ENCODE results near the gene PXMP4. TPM values are rescaled to one million over a fixed set of nuclear protein-coding genes. Genes with fewer than 3 reads are reported as not detected.

The PXMP4 gene
- total RNA-seq, 1 donor from 2014 or later, result 19.5 TPM

GRCh38 chr20:33684533-33685327 lies 35.4 kb downstream of the PXMP4 start:
- DNase-seq (ENCODE audit: low spot score), result no peak

GRCh38 chr20:33681728-33682353 lies 38.3 kb downstream of the PXMP4 start:
- no peak for DNase-seq (ENCODE audit: low spot score)

- DNase-seq (ENCODE audit: low spot score), result no peak
Measured at GRCh38 chr20:33681288-33681687, 38.8 kb downstream of the PXMP4 start.

GRCh38 chr20:33680686-33681085 lies 39.4 kb downstream of the PXMP4 start:
- DNase-seq (ENCODE audit: low spot score), result no peak

GRCh38 chr20:33679758-33680485 lies 40.2 kb downstream of the PXMP4 start:
- no peak for DNase-seq (ENCODE audit: low spot score)

- DNase-seq (ENCODE audit: low spot score), result no peak
Measured at GRCh38 chr20:33677991-33678702, 42.0 kb downstream of the PXMP4 start.

- DNase-seq (ENCODE audit: low spot score), result no peak
Measured at GRCh38 chr20:33676652-33677645, 43.2 kb downstream of the PXMP4 start.

- DNase-seq (ENCODE audit: low spot score), result no peak
Measured at GRCh38 chr20:33676121-33676520, 44.0 kb downstream of the PXMP4 start.

- DNase-seq (ENCODE audit: low spot score), result no peak
Measured at GRCh38 chr20:33675136-33675959, 44.8 kb downstream of the PXMP4 start.

- DNase-seq (ENCODE audit: low spot score), result no peak
Measured at GRCh38 chr20:33674294-33675135, 45.6 kb downstream of the PXMP4 start, which contains the start of gene NECAB3. Gene NECAB3 (minus strand): TSS chr20:33674428. CDS start chr20:33674352, 76 bp downstream.

- DNase-seq (ENCODE audit: low spot score), result no peak
Measured at GRCh38 chr20:33673410-33674293, 46.5 kb downstream of the PXMP4 start.

- no peak for DNase-seq (ENCODE audit: low spot score)
Measured at GRCh38 chr20:33673114-33673409, 47.0 kb downstream of the PXMP4 start.

GRCh38 chr20:33672426-33673113 lies 47.5 kb downstream of the PXMP4 start:
- no peak for DNase-seq (ENCODE audit: low spot score)

GRCh38 chr20:33671573-33672288 lies 48.4 kb downstream of the PXMP4 start:
- DNase-seq (ENCODE audit: low spot score), result no peak

- no peak for DNase-seq (ENCODE audit: low spot score)
Measured at GRCh38 chr20:33670715-33671499, 49.2 kb downstream of the PXMP4 start.

Data from ureter (tissue), 1 donor.